MM.1S (cell line): ENCODE measurements around the gene TEK.

Experiments used
- DNase-seq: peaks from one replicate; pipeline ENCODE4 v3.0.0-alpha.2; 2015
- H2AFZ ChIP-seq: fragments of 300-600 bp; sonication (generic); 2 replicates; pipeline ENCODE4 v1.6.0; 2016; ENCODE audit warnings: antibody characterized with exemption, low read length
- H3F3A ChIP-seq: fragments of 300-600 bp; sonication (generic); 2 replicates; pipeline ENCODE4 v1.6.1; 2016; ENCODE audit warnings: mild to moderate bottlenecking, antibody characterized with exemption, low read length, moderate library complexity, mixed read lengths; ENCODE audit not compliant: insufficient read depth
- H3K27ac ChIP-seq: fragments of 300-600 bp; sonication (generic); 2 replicates; pipeline ENCODE4 v1.5.1; 2016; ENCODE audit warnings: mild to moderate bottlenecking, low read length
- H3K27me3 ChIP-seq: fragments of 300-600 bp; sonication (generic); replicated peaks from 2 replicates; pipeline ENCODE4 v1.6.0; 2016; ENCODE audit warnings: low read length; ENCODE audit not compliant: insufficient read depth
- H3K36me3 ChIP-seq: fragments of 300-600 bp; sonication (generic); replicated peaks from 2 replicates; pipeline ENCODE4 v1.6.1; 2016; ENCODE audit warnings: mild to moderate bottlenecking, low read length, mixed read lengths; ENCODE audit not compliant: insufficient read depth
- H3K4me1 ChIP-seq: fragments of 300-600 bp; sonication (generic); 2 replicates; pipeline ENCODE4 v1.6.1; 2016; ENCODE audit warnings: low read length, mixed read lengths
- H3K4me2 ChIP-seq: fragments of 300-600 bp; sonication (generic); 2 replicates; pipeline ENCODE4 v1.6.0; 2016; ENCODE audit warnings: low read depth, low read length
- H3K4me3 ChIP-seq: fragments of 300-600 bp; sonication (generic); 2 replicates; pipeline ENCODE4 v1.5.1; 2016; ENCODE audit warnings: low read length, mixed read lengths
- H3K79me2 ChIP-seq: fragments of 300-600 bp; sonication (generic); 2 replicates; pipeline ENCODE4 v1.6.1; 2016; ENCODE audit warnings: mixed run types, low read length, mixed read lengths
- H3K9ac ChIP-seq: fragments of 300-600 bp; sonication (generic); 2 replicates; pipeline ENCODE4 v1.6.1; 2016; ENCODE audit warnings: low read length, mixed read lengths
- H3K9me2 ChIP-seq: fragments of 300-600 bp; sonication (generic); replicated peaks from 2 replicates; pipeline ENCODE4 v1.6.1; 2016; ENCODE audit warnings: mild to moderate bottlenecking, low read length, mixed read lengths; ENCODE audit not compliant: insufficient read depth
- H3K9me3 ChIP-seq: fragments of 300-600 bp; sonication (generic); replicated peaks from 2 replicates; pipeline ENCODE4 v1.6.1; 2016; ENCODE audit warnings: mild to moderate bottlenecking, low read length, mixed read lengths; ENCODE audit not compliant: insufficient read depth
- H4K20me1 ChIP-seq: fragments of 300-600 bp; sonication (generic); 2 replicates; pipeline ENCODE4 v1.6.1; 2016; ENCODE audit warnings: mild to moderate bottlenecking, low read length, moderate library complexity, mixed read lengths; ENCODE audit not compliant: insufficient read depth
- CTCF ChIP-seq: fragments of 300-600 bp; sonication (generic); IDR thresholded peaks from 2 replicates; pipeline ENCODE4 v1.5.1; 2016; ENCODE audit warnings: antibody characterized with exemption, low read length, mixed read lengths
- EZH2 ChIP-seq: fragments of 300-600 bp; sonication (generic); optimal IDR thresholded peaks from 2 replicates; pipeline ENCODE3; 2017; ENCODE audit warnings: low read depth, mild to moderate bottlenecking, antibody characterized with exemption, low read length, mixed read lengths
- EZH2phosphoT487 ChIP-seq: fragments of 300-600 bp; sonication (generic); IDR thresholded peaks from 2 replicates; pipeline ENCODE4 v1.6.1; 2018; ENCODE audit warnings: antibody characterized with exemption, low read length

Gene TEK

GRCh38 chr9:27154908-27155307 lies 45.9 kb downstream of the TEK start:
- Histone ChIP-seq H3K27ac (no peak overlapping the region), H3K4me2 (no peak overlapping the region), H3K4me3 (no peak overlapping the region), H3F3A (no peaks in the 10 kb centered on the region), H4K20me1 (no peaks in the 10 kb centered on the region), H3K27me3 (no peaks in the 10 kb centered on the region), H3K79me2 (no peaks in the 10 kb centered on the region), H3K9me2 (no peaks in the 10 kb centered on the region), H3K4me1 (no peaks in the 10 kb centered on the region), H3K36me3 (no peaks in the 10 kb centered on the region), H3K9me3 (no peaks in the 10 kb centered on the region), H3K9ac (no peak overlapping the region), H2AFZ (no peak overlapping the region)
- DNase-seq: no peak
- TF ChIP-seq EZH2phosphoT487: no peak
- no peak for TF ChIP-seq CTCF
- no peak for TF ChIP-seq EZH2

DNA sequence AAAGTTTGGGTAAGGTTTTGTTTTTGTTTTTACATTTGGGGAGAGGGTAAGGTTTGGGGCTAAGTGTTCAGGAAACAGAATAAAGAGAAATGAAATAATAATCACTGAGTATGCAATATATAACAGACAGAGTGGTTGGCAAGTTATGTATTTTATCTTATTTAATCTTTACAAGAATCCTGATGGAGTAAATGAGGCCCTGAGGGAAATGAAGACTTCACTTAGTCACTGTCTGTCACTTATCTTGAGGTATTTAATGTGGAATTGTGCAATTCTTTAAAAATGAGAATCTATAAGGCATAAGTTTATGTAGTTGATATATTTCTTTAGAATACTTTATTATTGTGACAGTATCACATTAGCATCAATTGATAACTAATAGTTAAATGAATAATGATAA lies 48.1 kb downstream of the TEK start:
- Histone ChIP-seq H3K27me3 (no peaks in the 10 kb centered on the region), H3K9me3 (no peaks in the 10 kb centered on the region), H3F3A (no peaks in the 10 kb centered on the region), H3K4me3 (no peak overlapping the region), H3K79me2 (no peaks in the 10 kb centered on the region), H3K4me2 (no peak overlapping the region), H4K20me1 (no peaks in the 10 kb centered on the region), H3K9me2 (no peaks in the 10 kb centered on the region), H3K27ac (no peak overlapping the region), H3K9ac (no peak overlapping the region), H3K4me1 (no peaks in the 10 kb centered on the region), H2AFZ (no peak overlapping the region), H3K36me3 (no peaks in the 10 kb centered on the region)
- no peak for DNase-seq
- no peak for TF ChIP-seq EZH2phosphoT487
- TF ChIP-seq EZH2: no peak
- no peak for TF ChIP-seq CTCF

DNA sequence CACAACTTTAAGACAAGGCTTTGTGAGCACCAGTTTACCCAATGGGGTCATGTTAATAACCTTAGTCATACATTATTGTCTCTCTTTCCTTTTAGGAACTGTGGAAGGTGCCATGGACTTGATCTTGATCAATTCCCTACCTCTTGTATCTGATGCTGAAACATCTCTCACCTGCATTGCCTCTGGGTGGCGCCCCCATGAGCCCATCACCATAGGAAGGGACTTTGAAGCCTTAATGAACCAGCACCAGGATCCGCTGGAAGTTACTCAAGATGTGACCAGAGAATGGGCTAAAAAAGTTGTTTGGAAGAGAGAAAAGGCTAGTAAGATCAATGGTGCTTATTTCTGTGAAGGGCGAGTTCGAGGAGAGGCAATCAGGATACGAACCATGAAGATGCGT lies 48.7 kb downstream of the TEK start:
- no peaks in the 10 kb centered on the region for H3K9me3 ChIP-seq
- no peaks in the 10 kb centered on the region for H3K27me3 ChIP-seq
- H3K4me3 ChIP-seq: no peak overlapping the region
- H3K9ac ChIP-seq: no peak overlapping the region
- H3K36me3 ChIP-seq: no peaks in the 10 kb centered on the region
- no peaks in the 10 kb centered on the region for H3K4me1 ChIP-seq
- no peak for DNase-seq
- H3K79me2 ChIP-seq: no peaks in the 10 kb centered on the region
- TF ChIP-seq CTCF (no peak), EZH2phosphoT487 (no peak), EZH2 (no peak)
- H3F3A ChIP-seq: no peaks in the 10 kb centered on the region
- H3K4me2 ChIP-seq: no peak overlapping the region
- no peak overlapping the region for H2AFZ ChIP-seq
- H3K9me2 ChIP-seq: no peaks in the 10 kb centered on the region
- H4K20me1 ChIP-seq: no peaks in the 10 kb centered on the region
- no peak overlapping the region for H3K27ac ChIP-seq

GRCh38 chr9:27160636-27161035 lies 51.6 kb downstream of the TEK start:
- Histone ChIP-seq H3K9me3 (no peaks in the 10 kb centered on the region), H3K27me3 (no peaks in the 10 kb centered on the region), H3K4me2 (no peak overlapping the region), H3F3A (no peaks in the 10 kb centered on the region), H4K20me1 (no peaks in the 10 kb centered on the region), H3K9ac (no peak overlapping the region), H3K79me2 (no peaks in the 10 kb centered on the region), H3K4me1 (no peaks in the 10 kb centered on the region), H2AFZ (no peak overlapping the region), H3K4me3 (no peak overlapping the region), H3K9me2 (no peaks in the 10 kb centered on the region), H3K27ac (no peak overlapping the region), H3K36me3 (no peaks in the 10 kb centered on the region)
- DNase-seq: no peak
- TF ChIP-seq EZH2: no peak
- no peak for TF ChIP-seq CTCF
